Measurements from ENCODE around the gene ZNF493.

Gene ZNF493

GRCh38 chr19:21463449-21464105 lies 66.6 kb downstream of the ZNF493 start:
- DNase-seq, result no peak

- DNase-seq, result no peak
Observed at GRCh38 chr19:21466627-21467026, 69.7 kb downstream of the ZNF493 start.

- no peak for DNase-seq
Observed at GRCh38 chr19:21468791-21469190, 71.9 kb downstream of the ZNF493 start.

GRCh38 chr19:21472507-21472906 lies 75.6 kb downstream of the ZNF493 start:
- DNase-seq, result no peak

- peak; percentile 40 for DNase-seq
Observed at GRCh38 chr19:21474671-21475181, 77.8 kb downstream of the ZNF493 start.

Measured in fibroblast of skin of right quadriceps (primary cell).